ENCODE data around the gene KIAA1328. TPM values are rescaled to one million over a fixed set of nuclear protein-coding genes. Genes with fewer than 3 reads are reported as not detected.

Gene KIAA1328
- total RNA-seq, 4 donors from 2014 or later = 3.4 to 8.3 (median 6.6) TPM

GRCh38 chr18:37064187-37064586 is 235.3 kb downstream of the KIAA1328 start:
- in situ Hi-C loops (cut with MboI; ENCODE audit: low sequenced_read_pairs in 4 of 4) (no loop called here), intact Hi-C loops (cut with DNase I; ENCODE audit: low total_unique reads) (no loop called here)
- no peak overlapping the region for H3K4me3 ChIP-seq
- ATAC-seq = no peak
- DNase-seq = no peak
- no peaks in the 10 kb centered on the region for H3K36me3 ChIP-seq
- TF ChIP-seq POLR2A (IDR thresholded peaks at IDR 0.05) = no peak
- H3K27ac ChIP-seq = no peak overlapping the region
- H3K27me3 ChIP-seq = no peaks in the 10 kb centered on the region
- no peaks in the 10 kb centered on the region for H3K9me3 ChIP-seq
- no peaks in the 10 kb centered on the region for H3K4me1 ChIP-seq

GRCh38 chr18:37065254-37065653 is 236.3 kb downstream of the KIAA1328 start:
- H3K4me1 ChIP-seq = no peaks in the 10 kb centered on the region
- DNase-seq = no peak
- in situ Hi-C loops (cut with MboI; ENCODE audit: low sequenced_read_pairs in 4 of 4) = no loop called here
- H3K27me3 ChIP-seq = no peaks in the 10 kb centered on the region
- H3K27ac ChIP-seq = no peak overlapping the region
- intact Hi-C loops (cut with DNase I; ENCODE audit: low total_unique reads) = no loop called here
- ATAC-seq = no peak
- no peak overlapping the region for H3K4me3 ChIP-seq
- H3K9me3 ChIP-seq = no peaks in the 10 kb centered on the region
- no peaks in the 10 kb centered on the region for H3K36me3 ChIP-seq
- TF ChIP-seq POLR2A (IDR thresholded peaks at IDR 0.05) = no peak
- TF ChIP-seq, protein P1, sequence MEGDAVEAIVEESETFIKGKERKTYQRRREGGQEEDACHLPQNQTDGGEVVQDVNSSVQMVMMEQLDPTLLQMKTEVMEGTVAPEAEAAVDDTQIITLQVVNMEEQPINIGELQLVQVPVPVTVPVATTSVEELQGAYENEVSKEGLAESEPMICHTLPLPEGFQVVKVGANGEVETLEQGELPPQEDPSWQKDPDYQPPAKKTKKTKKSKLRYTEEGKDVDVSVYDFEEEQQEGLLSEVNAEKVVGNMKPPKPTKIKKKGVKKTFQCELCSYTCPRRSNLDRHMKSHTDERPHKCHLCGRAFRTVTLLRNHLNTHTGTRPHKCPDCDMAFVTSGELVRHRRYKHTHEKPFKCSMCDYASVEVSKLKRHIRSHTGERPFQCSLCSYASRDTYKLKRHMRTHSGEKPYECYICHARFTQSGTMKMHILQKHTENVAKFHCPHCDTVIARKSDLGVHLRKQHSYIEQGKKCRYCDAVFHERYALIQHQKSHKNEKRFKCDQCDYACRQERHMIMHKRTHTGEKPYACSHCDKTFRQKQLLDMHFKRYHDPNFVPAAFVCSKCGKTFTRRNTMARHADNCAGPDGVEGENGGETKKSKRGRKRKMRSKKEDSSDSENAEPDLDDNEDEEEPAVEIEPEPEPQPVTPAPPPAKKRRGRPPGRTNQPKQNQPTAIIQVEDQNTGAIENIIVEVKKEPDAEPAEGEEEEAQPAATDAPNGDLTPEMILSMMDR (IDR thresholded peaks at IDR 0.05 in 4 of 5, conservative IDR thresholded peaks at IDR 0.05 in 1 of 5) = no peak

- no peaks in the 10 kb centered on the region for H3K9me3 ChIP-seq
- in situ Hi-C loops (cut with MboI; ENCODE audit: low sequenced_read_pairs in 4 of 4) (loop anchor here in 1 of 4 donors (25.0 kb wide), 1 partner anchor 102 kb away; no protein-coding TSS in a partner anchor), intact Hi-C loops (cut with DNase I; ENCODE audit: low total_unique reads) (no loop called here)
- H3K4me1 ChIP-seq = no peaks in the 10 kb centered on the region
- ATAC-seq (no peak), DNase-seq (no peak)
- H3K36me3 ChIP-seq = no peaks in the 10 kb centered on the region
- TF ChIP-seq POLR2A (IDR thresholded peaks at IDR 0.05) = no peak
- TF ChIP-seq, protein P1 (IDR thresholded peaks at IDR 0.05 in 4 of 5, conservative IDR thresholded peaks at IDR 0.05 in 1 of 5) = no peak
- no peak overlapping the region for H3K27ac ChIP-seq
- no peaks in the 10 kb centered on the region for H3K27me3 ChIP-seq
- H3K4me3 ChIP-seq = no peak overlapping the region
These were observed 256.0 kb downstream of the KIAA1328 start for GRCh38 chr18:37084912-37085311.

DNA sequence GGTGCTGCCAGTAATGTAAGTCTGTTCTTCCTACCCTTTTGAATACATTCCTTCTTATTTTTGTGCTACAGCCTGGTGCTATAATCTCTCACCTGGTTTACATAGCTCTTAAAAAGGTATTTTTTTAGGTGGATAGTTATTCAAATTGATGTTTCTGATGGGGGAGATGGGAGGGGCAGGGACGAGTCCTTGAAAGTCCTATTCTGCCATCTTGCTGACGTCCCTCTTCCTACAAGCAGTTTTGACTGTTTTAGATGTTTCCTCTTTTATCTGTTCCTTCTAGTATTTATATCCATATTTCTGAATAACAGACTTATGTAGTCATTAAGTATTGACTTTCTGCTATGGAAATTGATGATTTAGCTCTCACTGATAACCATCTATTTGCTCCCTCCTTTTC is 256.4 kb downstream of the KIAA1328 start:
- Histone ChIP-seq H3K4me1 (no peaks in the 10 kb centered on the region), H3K4me3 (no peak overlapping the region), H3K27ac (no peak overlapping the region), H3K36me3 (no peaks in the 10 kb centered on the region), H3K9me3 (no peaks in the 10 kb centered on the region), H3K27me3 (no peaks in the 10 kb centered on the region)
- intact Hi-C loops (cut with DNase I; ENCODE audit: low total_unique reads) (no loop called here), in situ Hi-C loops (cut with MboI; ENCODE audit: low sequenced_read_pairs in 4 of 4) (loop anchor here in 1 of 4 donors (25.0 kb wide), 1 partner anchor 102 kb away; no protein-coding TSS in a partner anchor)
- no peak for DNase-seq
- no peak for ATAC-seq
- TF ChIP-seq, protein P1 (IDR thresholded peaks at IDR 0.05 in 4 of 5, conservative IDR thresholded peaks at IDR 0.05 in 1 of 5) = no peak
- TF ChIP-seq POLR2A (IDR thresholded peaks at IDR 0.05) = no peak

GRCh38 chr18:37107748-37108522 is 279.0 kb downstream of the KIAA1328 start:
- no peak for ATAC-seq
- intact Hi-C loops (cut with DNase I; ENCODE audit: low total_unique reads) (no loop called here), in situ Hi-C loops (cut with MboI; ENCODE audit: low sequenced_read_pairs in 4 of 4) (no loop called here)
- Histone ChIP-seq H3K4me3 (no peak overlapping the region), H3K4me1 (no peaks in the 10 kb centered on the region), H3K27ac (no peak overlapping the region), H3K9me3 (no peaks in the 10 kb centered on the region), H3K36me3 (no peaks in the 10 kb centered on the region), H3K27me3 (no peaks in the 10 kb centered on the region)
- TF ChIP-seq, protein P1 (IDR thresholded peaks at IDR 0.05 in 4 of 5, conservative IDR thresholded peaks at IDR 0.05 in 1 of 5) = no peak
- DNase-seq = no peak
